Cardiac fibroblast (primary cell): ENCODE results near the gene FDX2.

ENCODE experiments used
- DNase-seq, 2 donors: peaks; one replicate each; pipeline versions ENCODE4 v3.0.0 to v3.0.0-alpha.2; 2010; ENCODE audit warnings: low read depth in 2 of 2
- H3K4me3 ChIP-seq, 2 donors: replicated peaks in 1 of 2; 1 replicate in 1 of 2; 2 replicates in 1 of 2; pipeline ENCODE4 v1.5.1; 2011; ENCODE audit warnings: low read depth in 2 of 2, low read length in 2 of 2, mild to moderate bottlenecking in 2 of 2, moderate library complexity in 1 of 2
- TF ChIP-seq, protein P1 (sequence below): IDR thresholded peaks from one replicate; pipeline ENCODE4 v1.5.1; 2011; ENCODE audit warnings: low read depth, mild to moderate bottlenecking, low read length, inconsistent platforms

Gene FDX2

DNA sequence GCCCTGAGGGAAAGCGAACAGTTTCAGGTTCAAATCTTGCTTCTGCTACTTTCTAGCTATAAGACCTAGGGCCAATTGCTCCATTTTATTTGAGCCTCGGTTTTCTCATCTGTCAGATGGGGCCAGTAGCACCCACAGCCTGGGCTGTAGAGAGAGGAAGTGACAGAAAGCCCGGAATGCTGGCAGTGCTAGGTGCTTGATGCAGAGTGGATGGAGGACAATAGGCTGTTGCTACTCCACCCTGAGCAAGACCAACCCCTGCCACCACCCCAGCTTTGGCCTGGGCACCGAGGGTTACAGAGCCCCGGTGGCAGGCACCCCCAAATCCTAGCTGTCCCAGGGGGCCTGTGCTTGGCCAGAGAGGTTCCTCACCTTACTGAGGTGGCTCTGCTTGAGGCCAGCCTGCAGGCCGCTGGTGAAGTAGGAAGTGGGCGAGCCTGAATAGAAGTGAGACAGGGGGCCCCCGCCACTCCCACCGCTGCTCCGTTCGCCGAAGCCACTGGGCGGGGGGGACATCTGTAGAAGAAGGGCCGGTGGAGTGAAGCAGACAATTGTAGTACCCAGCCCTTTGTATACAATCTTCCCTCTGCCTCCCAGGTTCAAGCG lies 2.1 kb upstream of the FDX2 start:
- no peak for DNase-seq
- H3K4me3 ChIP-seq = no peak overlapping the region
- TF ChIP-seq, protein P1, sequence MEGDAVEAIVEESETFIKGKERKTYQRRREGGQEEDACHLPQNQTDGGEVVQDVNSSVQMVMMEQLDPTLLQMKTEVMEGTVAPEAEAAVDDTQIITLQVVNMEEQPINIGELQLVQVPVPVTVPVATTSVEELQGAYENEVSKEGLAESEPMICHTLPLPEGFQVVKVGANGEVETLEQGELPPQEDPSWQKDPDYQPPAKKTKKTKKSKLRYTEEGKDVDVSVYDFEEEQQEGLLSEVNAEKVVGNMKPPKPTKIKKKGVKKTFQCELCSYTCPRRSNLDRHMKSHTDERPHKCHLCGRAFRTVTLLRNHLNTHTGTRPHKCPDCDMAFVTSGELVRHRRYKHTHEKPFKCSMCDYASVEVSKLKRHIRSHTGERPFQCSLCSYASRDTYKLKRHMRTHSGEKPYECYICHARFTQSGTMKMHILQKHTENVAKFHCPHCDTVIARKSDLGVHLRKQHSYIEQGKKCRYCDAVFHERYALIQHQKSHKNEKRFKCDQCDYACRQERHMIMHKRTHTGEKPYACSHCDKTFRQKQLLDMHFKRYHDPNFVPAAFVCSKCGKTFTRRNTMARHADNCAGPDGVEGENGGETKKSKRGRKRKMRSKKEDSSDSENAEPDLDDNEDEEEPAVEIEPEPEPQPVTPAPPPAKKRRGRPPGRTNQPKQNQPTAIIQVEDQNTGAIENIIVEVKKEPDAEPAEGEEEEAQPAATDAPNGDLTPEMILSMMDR = no peak

DNA sequence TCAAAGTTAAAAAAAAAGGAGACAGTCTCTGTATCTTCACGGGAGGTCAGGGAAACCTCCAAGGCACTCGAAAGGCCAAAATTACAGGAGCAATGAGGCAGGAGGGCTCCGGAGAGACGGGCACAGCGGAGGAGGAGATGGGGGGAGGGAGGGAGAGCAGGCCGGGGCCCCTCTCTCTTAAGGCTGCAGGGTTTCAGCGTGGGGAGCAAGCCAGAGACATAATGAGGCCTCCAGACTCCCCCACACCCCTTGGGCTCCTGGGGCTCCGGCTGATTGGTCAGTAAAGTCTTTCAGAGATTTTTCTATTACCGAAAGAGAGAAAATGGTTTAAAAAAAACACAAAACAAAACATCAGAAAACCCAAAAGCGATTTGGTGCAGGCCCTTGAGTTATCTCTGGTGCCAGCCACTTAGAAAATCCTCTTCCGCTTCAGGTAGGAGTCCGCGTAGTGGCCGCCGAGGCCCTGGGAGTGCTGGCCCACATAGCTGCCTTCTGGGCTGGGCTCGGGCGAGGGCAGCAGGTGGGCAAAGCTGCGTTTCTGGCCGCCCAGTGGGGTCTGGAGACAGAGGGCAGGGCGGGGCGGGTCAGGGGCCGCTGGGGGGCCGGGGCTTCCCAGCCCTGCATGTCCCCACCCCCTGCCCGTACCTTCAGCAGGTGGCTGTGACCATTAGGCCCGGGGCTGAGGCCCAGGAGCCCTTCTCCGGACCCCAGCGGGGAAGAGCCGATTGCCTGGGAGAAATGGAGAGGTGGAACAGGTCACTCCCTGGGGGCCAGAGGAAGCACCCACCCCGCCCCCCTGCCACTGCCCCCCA lies 1.4 kb upstream of the FDX2 start:
- TF ChIP-seq, protein P1 = no peak
- DNase-seq = no peak

DNA sequence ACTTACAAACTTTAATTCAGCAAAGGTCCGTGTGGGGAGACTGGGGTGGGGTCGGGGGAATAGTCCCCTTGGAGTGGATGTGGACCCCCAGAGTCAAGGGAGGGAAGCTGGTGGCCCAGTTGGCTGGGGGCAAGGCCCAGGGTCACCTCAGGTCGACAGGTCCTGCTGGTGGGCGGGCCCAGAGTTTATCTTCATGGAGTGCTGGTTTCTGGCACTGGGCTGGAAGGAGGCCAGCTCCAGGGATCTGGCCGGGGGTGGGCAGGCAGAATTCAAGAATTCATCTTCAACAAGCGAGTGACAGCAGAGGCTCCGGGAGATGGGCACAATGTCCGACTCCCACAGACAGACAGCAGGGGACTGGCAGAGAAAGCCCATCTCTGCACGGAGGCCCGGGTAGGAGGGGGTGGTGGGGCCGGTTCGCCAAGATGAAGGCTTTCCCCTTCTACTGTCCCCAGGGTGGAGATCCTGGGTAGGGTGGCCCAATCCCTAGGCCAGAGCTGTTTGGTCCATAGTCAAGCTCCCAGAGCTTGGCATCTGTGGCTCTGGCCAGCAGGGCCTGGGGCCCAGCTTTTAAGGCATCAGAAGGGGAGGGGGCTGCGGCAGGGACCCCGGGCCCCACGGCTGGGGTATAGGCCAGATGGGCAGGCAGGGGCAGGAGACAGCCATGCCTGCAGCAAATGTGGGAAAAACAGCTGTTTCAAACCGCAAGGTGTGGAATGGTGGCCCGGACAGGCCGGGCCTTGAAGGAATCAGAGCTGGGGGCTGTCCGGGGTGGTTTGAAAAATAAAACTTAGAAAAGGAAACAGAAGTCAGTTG lies 622 bp upstream of the FDX2 start:
- H3K4me3 ChIP-seq = no peak overlapping the region
- TF ChIP-seq, protein P1 = no peak
- no peak for DNase-seq

More for the DNA sequence above, 1.4 kb upstream of the FDX2 start:
- no peak overlapping the region for H3K4me3 ChIP-seq

DNA sequence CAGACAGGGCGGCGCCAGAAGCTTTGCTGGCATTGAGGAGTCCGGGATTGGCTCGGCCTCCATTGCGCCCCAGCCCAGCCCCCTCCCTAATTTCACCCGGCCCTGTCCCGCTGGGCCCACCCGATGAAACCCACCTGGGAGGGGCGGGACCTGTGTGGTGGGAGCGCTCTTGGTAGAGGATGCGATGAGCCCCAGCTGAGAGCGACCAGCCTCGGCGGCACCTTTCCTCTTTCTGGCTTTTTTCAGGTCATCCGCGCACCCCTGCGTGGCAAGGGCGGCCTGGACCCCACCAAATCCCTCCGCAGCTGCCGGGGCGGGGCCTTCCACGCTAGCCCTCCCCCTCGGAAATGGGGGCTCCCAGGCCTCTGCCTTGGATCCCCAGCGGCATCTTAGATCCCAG lies 6.4 kb downstream of the FDX2 start, which contains the start of gene ZGLP1:
Gene ZGLP1, minus strand, starts transcription at position 393 of the 400 bp plus-strand sequence.
- no peak for DNase-seq
- TF ChIP-seq, protein P1 = no peak
- no peak within 1 kb of the TSS for H3K4me3 ChIP-seq

DNA sequence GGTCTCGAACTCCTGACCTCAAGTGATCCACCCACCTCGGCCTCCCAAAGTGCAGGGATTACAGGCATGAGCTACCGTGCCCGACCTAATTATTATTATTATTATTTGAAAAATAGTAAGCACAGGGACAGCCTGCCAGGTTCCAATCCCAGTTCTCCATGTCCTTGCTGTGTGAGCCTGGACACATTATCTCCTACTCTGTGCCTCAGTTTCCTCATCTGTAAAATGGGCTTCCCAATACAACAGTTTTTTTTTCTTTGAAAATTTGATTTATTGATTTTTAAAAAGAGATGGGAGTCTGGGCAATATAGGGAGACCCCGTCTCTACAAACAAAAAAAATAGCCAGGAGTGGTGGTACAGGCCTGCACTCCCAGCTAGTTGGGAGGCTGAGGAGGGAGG lies 9.5 kb downstream of the FDX2 start:
- DNase-seq = no peak
- TF ChIP-seq, protein P1 = no peak
- no peak overlapping the region for H3K4me3 ChIP-seq

DNA sequence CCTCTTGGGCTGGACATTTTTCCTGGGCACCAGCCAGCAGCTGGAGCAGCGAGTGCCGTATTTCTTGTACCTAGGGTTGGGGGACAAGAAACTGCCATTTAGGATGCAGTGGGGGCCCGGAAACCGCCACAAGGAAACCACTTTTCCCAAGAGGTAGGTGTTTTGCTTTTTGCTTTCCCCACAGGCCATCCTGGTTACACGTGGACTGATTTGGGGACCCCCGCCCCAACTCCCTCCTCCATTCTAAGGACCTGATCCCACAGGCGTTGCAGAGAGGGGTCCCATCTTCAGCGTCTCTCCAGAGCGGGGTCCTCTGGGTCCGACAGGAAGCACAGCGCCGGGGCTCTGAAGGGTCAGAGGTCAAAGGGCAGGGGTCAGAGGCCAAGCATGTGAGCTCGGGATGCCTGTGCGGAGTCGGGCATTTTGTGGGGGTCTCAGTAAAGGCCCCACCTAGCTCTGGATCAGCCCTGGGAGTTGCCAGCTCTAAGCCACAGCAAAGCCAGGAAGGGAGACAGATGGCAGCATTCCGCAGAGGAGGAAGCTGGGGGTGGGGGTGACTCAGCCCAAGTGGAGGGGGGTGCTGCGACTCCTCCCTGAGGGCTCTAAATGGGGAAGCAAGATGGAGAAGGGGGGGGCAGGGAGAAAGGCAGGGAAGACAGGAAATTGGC lies 10.5 kb downstream of the FDX2 start:
- TF ChIP-seq, protein P1 = no peak
- DNase-seq = no peak
- no peak overlapping the region for H3K4me3 ChIP-seq
